ENCODE data around the gene SNX32.

The SNX32 gene

GRCh38 chr11:65787649-65788622 lies 45.8 kb upstream of the SNX32 start:
- Histone ChIP-seq H3K4me3 (ENCODE audit: low read depth in 1 of 2, low read length in 1 of 2) (peak overlapping the region; percentile 8 to 74), H3K9me3 (no peaks in the 10 kb centered on the region), H3K27me3 (peaks cover 77% of the 10 kb centered on the region), H3K4me1 (ENCODE audit: control insufficient read depth in 1 of 2, insufficient read depth in 1 of 2, low read depth in 1 of 2, low read length in 1 of 2) (peaks cover 22 to 44% of the 10 kb centered on the region in 2 experiments), H3K36me3 (no peaks in the 10 kb centered on the region), H3K27ac (no peak overlapping the region)
- no peak for TF ChIP-seq CTCF (IDR thresholded peaks at IDR 0.05)

- Histone ChIP-seq H3K9me3 (no peaks in the 10 kb centered on the region), H3K36me3 (no peaks in the 10 kb centered on the region), H3K4me1 (ENCODE audit: control insufficient read depth in 1 of 2, insufficient read depth in 1 of 2, low read depth in 1 of 2, low read length in 1 of 2) (peaks cover 22 to 44% of the 10 kb centered on the region in 2 experiments), H3K27ac (no peak overlapping the region), H3K27me3 (peaks cover 73% of the 10 kb centered on the region), H3K4me3 (ENCODE audit: low read depth in 1 of 2, low read length in 1 of 2) (no peak overlapping the region)
- no peak for TF ChIP-seq CTCF (IDR thresholded peaks at IDR 0.05)
Observed at GRCh38 chr11:65788821-65789220, 44.9 kb upstream of the SNX32 start.

GRCh38 chr11:65789230-65790103 lies 44.3 kb upstream of the SNX32 start:
- Histone ChIP-seq H3K4me1 (ENCODE audit: control insufficient read depth in 1 of 2, insufficient read depth in 1 of 2, low read depth in 1 of 2, low read length in 1 of 2) (peaks cover 22 to 44% of the 10 kb centered on the region in 2 experiments), H3K36me3 (no peaks in the 10 kb centered on the region), H3K9me3 (no peaks in the 10 kb centered on the region), H3K27me3 (peaks cover 66% of the 10 kb centered on the region), H3K4me3 (ENCODE audit: low read depth in 1 of 2, low read length in 1 of 2) (no peak overlapping the region), H3K27ac (no peak overlapping the region)
- TF ChIP-seq CTCF (IDR thresholded peaks at IDR 0.05), result no peak

- Histone ChIP-seq H3K27ac (no peak overlapping the region), H3K4me3 (ENCODE audit: low read depth in 1 of 2, low read length in 1 of 2) (no peak overlapping the region), H3K4me1 (ENCODE audit: control insufficient read depth in 1 of 2, insufficient read depth in 1 of 2, low read depth in 1 of 2, low read length in 1 of 2) (peaks cover 22 to 44% of the 10 kb centered on the region in 2 experiments), H3K36me3 (no peaks in the 10 kb centered on the region), H3K9me3 (no peaks in the 10 kb centered on the region), H3K27me3 (peaks cover 58% of the 10 kb centered on the region)
- no peak for TF ChIP-seq CTCF (IDR thresholded peaks at IDR 0.05)
Observed at GRCh38 chr11:65790104-65790901, 43.5 kb upstream of the SNX32 start.

Measured in neutrophil (primary cell).